Hepatocyte (in vitro differentiated cells): ENCODE measurements around the gene AGRN. TPM values are rescaled to one million over a fixed set of nuclear protein-coding genes. Genes with fewer than 3 reads are reported as not detected.
"Not testable (repeated sequence)": the region's sequence is repeated elsewhere in the genome, so short reads cannot be mapped to it uniquely, and the experiment has no call there.

Experiments
- DNase-seq: peaks from one replicate; pipeline ENCODE4 v3.0.0-alpha.2; 2016; ENCODE audit warnings: low spot score
- H2AFZ ChIP-seq: fragments of 200-600 bp; sonication (generic); 2 replicates; pipeline ENCODE4 v1.6.0; 2016; ENCODE audit warnings: antibody characterized with exemption, mild to moderate bottlenecking
- H3K27ac ChIP-seq: fragments of 200-600 bp; sonication (generic); 2 replicates; pipeline ENCODE4 v1.5.1; 2016; ENCODE audit warnings: mild to moderate bottlenecking
- H3K27me3 ChIP-seq: fragments of 200-600 bp; sonication (generic); 2 replicates; pipeline ENCODE4 v1.6.1; 2016
- H3K36me3 ChIP-seq: fragments of 200-600 bp; sonication (generic); replicated peaks from 2 replicates; pipeline ENCODE4 v1.5.1; 2016; ENCODE audit warnings: low read depth; ENCODE audit not compliant: insufficient read depth
- H3K4me1 ChIP-seq: fragments of 200-600 bp; sonication (generic); 2 replicates; pipeline ENCODE4 v1.5.1; 2016; ENCODE audit warnings: mild to moderate bottlenecking, moderate library complexity; ENCODE audit not compliant: insufficient read depth
- H3K4me2 ChIP-seq: fragments of 200-600 bp; sonication (generic); 2 replicates; pipeline ENCODE4 v1.6.0; 2016
- H3K4me3 ChIP-seq: fragments of 200-600 bp; sonication (generic); 2 replicates; pipeline ENCODE4 v1.5.1; 2016; ENCODE audit warnings: mild to moderate bottlenecking
- H3K79me2 ChIP-seq: fragments of 200-600 bp; sonication (generic); 2 replicates; pipeline ENCODE4 v1.6.0; 2017; ENCODE audit warnings: mild to moderate bottlenecking
- H3K9me2 ChIP-seq: fragments of 200-600 bp; sonication (generic); replicated peaks from 2 replicates; pipeline ENCODE4 v1.6.0; 2017; ENCODE audit warnings: mild to moderate bottlenecking; ENCODE audit not compliant: insufficient read depth
- H3K9me3 ChIP-seq: fragments of 200-600 bp; sonication (generic); 2 replicates; pipeline ENCODE4 v1.5.1; 2016; ENCODE audit warnings: low read depth, mild to moderate bottlenecking
- H4K20me1 ChIP-seq: fragments of 200-600 bp; sonication (generic); 2 replicates; pipeline ENCODE4 v1.6.0; 2016; ENCODE audit warnings: mild to moderate bottlenecking; ENCODE audit not compliant: insufficient read depth, poor library complexity, severe bottlenecking
- CTCF ChIP-seq: fragments of 200-600 bp; sonication (generic); IDR thresholded peaks from 2 replicates; pipeline ENCODE4 v1.5.1; 2016; ENCODE audit warnings: antibody characterized with exemption, mild to moderate bottlenecking; ENCODE audit not compliant: poor library complexity
- EZH2 ChIP-seq: fragments of 200-600 bp; sonication (generic); IDR thresholded peaks from 2 replicates; pipeline ENCODE4 v1.6.1; 2016; ENCODE audit warnings: antibody characterized with exemption, mild to moderate bottlenecking, borderline replicate concordance
- EZH2phosphoT487 ChIP-seq: fragments of 200-600 bp; sonication (generic); IDR thresholded peaks from one replicate; pipeline ENCODE4 v1.6.1; 2018; ENCODE audit warnings: antibody characterized with exemption, mild to moderate bottlenecking, low read depth, moderate library complexity; ENCODE audit not compliant: unreplicated experiment, severe bottlenecking
- WGBS: methylation state at CpG from one replicate; pipeline ENCODE4 v1.1.6; 2016; ENCODE audit warnings: low lambda C conversion rate; ENCODE audit errors: missing lambda C conversion rate; 5-methylcytosine and 5-hydroxymethylcytosine counted together
- polyA plus RNA-seq: library from polyadenylated mRNA; unstranded; fragments of >200 nt; fragmentation: Nextera tagmentation; extraction: Ambion mirVana; gene quantifications from 2 replicates; pipeline ENCODE4 v1.2.1, GENCODE V29; 2016
- total RNA-seq: library from RNA; depleted of rRNA; stranded (reverse); fragments of >200 nt; gene quantifications from 2 replicates; pipeline ENCODE4 v1.2.3, GENCODE V29; 2014

The AGRN gene
- total and polyA plus RNA-seq, 2 experiments from 2014 or later: 53.3 to 81.8 TPM

GRCh38 chr1:975896-976683 lies 43.8 kb upstream of the AGRN start:
- Histone ChIP-seq H2AFZ (peak overlapping the region; percentile 74), H3K27ac (peak overlapping the region; percentile 49)
- DNase-seq: peak; percentile 90

GRCh38 chr1:976791-977190 lies 43.1 kb upstream of the AGRN start:
- H3K4me3 ChIP-seq, H3K27me3 ChIP-seq, H3K9me2 ChIP-seq, H3K4me2 ChIP-seq, H4K20me1 ChIP-seq, DNase-seq, H3K79me2 ChIP-seq, H3K9me3 ChIP-seq, H3K27ac ChIP-seq, H3K36me3 ChIP-seq, H2AFZ ChIP-seq, H3K4me1 ChIP-seq: not testable (repeated sequence)
- WGBS: no CpG with 5 or more reads among the region's 39 CpGs

More at GRCh38 chr1:975896-976683, 43.8 kb upstream of the AGRN start:
- 6% methylated on average over 31 of the region's 40 CpGs for WGBS
- H3K27me3 ChIP-seq: no peaks in the 10 kb centered on the region
- peak overlapping the region; percentile 91 for H3K4me2 ChIP-seq
- no peaks in the 10 kb centered on the region for H3K79me2 ChIP-seq
- H3K4me3 ChIP-seq: no peak overlapping the region
- no peaks in the 10 kb centered on the region for H3K9me3 ChIP-seq
- H3K36me3 ChIP-seq: no peaks in the 10 kb centered on the region
- H3K9me2 ChIP-seq: no peaks in the 10 kb centered on the region
- TF ChIP-seq EZH2 (no peak), EZH2phosphoT487 (no peak), CTCF (peak; percentile 69)
- H3K4me1 ChIP-seq: peaks cover 3% of the 10 kb centered on the region
- no peaks in the 10 kb centered on the region for H4K20me1 ChIP-seq

GRCh38 chr1:978069-978834 lies 41.7 kb upstream of the AGRN start:
- Histone ChIP-seq H3K27me3 (no peaks in the 10 kb centered on the region), H3K36me3 (no peaks in the 10 kb centered on the region), H3K9me2 (no peaks in the 10 kb centered on the region), H3K27ac (no peak overlapping the region), H2AFZ (no peak overlapping the region), H3K4me2 (no peak overlapping the region), H3K4me3 (no peak overlapping the region), H3K4me1 (peaks cover 3% of the 10 kb centered on the region), H4K20me1 (no peaks in the 10 kb centered on the region), H3K9me3 (no peaks in the 10 kb centered on the region), H3K79me2 (no peaks in the 10 kb centered on the region)
- TF ChIP-seq EZH2phosphoT487 (no peak), CTCF (no peak), EZH2 (no peak)
- no peak for DNase-seq
- WGBS: 94% methylated on average over 33 of the region's 44 CpGs
